Dedifferentiated amniotic fluid mesenchymal stem cell (primary cell): Measurements from ENCODE around the gene ETS1.

Source experiments
- DNase-seq: peaks from one replicate; pipeline ENCODE4 v3.0.0-alpha.2; 2016; ENCODE audit errors: extremely low spot score

The ETS1 gene

GRCh38 chr11:128434411-128434810, 152.9 kb downstream of the ETS1 start:
- no peak for DNase-seq

GRCh38 chr11:128432926-128433325, 154.4 kb downstream of the ETS1 start:
- DNase-seq: no peak

DNA sequence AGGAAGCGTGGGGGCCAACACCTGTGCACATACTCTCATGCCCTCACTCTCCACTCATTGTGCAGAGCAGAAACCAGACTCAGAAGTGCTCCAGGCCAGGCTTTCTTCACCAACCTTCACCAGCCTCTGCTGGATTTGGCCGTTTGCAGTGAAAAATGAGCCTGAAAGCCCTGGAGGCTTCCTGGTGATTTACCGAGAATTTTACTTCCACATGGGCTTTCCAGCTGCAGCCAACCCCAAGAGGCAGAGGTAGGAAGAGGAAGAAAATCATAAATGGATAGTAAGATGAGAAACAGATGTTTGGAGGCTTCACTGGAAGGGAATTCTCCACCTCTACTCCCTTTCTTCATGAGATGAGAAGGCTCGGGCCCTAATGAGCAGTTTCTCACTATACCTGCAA, 155.4 kb downstream of the ETS1 start:
- DNase-seq: no peak

DNA sequence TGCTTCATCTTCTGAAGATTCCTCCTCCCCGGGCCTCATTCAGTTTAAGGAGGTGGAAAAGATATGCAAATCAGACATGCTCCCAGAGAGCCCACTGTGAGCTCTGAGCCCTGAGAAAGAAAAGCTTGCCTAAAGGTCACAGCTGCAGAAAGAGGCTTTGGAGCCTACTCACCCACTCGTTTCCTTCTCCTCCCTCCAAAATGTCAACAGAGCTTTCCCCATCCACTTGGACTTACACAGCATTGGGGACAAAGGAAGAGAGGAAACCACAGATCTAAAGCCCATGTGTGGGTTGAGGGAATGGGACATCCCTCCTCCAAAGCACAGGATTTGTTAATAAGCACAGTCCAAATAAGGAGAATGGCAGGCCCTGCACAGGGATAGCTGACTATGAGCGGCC, 158.4 kb downstream of the ETS1 start:
- DNase-seq: no peak

DNA sequence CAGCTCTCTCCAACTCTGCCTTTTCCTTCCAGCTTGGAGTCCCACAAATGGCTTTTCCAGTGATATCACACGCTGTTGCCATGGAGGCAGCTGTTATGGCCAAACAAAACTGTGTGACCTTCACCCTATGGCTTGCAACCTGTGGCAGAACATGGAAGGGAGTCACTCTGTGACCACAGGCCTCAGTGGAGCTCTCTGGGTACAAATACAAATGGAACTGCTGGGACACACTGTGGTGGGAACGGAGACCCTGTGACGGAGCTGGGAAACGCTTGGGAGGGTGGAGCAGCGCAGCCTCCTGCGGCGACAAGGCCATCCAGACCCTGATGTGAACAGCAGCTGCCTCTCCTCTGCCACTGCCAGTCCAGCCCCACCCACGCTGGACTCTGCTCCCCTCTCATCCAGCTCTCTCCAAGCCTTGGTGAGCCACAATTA, 162.5 kb downstream of the ETS1 start:
- DNase-seq: no peak

GRCh38 chr11:128424271-128424711, 163.1 kb downstream of the ETS1 start:
- DNase-seq: no peak

DNA sequence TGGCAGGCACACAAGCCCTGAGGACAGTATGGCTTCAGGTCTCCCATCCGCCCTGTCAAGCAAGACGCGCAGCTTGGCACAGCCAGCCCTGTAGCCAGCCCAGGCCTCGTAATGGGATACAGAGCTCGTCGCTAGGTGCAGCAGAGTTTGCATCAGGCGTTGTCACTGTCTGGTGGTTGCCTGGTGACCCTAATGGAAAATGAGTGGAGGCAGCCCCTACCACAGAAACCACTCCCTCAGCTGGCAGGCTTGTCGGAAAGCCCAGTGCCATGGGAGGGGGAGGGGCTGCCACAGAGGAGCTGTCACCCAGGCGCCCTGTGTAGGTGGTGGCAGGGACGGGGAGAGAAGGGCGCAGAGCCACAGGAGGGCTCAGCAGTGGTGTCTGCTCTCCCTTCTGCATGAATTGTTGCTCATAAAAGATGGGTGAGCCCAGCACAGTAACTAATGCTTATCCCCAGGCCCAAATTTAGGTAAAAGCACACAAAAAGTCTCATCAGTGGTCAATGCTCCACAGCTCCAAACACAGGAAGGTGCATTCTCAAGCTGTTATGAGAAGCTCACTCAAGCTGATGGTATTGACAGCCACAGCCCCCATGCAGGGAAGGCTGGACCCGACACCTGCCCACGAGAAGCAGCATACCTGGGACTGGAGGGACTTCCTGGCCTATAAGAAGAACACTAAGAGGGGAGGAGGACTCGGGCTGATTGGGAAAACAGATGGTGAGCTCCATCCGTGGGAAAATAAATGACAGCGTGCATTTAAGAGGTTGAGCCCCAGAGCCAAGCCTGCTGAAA, 164.6 kb downstream of the ETS1 start:
- DNase-seq: no peak

DNA sequence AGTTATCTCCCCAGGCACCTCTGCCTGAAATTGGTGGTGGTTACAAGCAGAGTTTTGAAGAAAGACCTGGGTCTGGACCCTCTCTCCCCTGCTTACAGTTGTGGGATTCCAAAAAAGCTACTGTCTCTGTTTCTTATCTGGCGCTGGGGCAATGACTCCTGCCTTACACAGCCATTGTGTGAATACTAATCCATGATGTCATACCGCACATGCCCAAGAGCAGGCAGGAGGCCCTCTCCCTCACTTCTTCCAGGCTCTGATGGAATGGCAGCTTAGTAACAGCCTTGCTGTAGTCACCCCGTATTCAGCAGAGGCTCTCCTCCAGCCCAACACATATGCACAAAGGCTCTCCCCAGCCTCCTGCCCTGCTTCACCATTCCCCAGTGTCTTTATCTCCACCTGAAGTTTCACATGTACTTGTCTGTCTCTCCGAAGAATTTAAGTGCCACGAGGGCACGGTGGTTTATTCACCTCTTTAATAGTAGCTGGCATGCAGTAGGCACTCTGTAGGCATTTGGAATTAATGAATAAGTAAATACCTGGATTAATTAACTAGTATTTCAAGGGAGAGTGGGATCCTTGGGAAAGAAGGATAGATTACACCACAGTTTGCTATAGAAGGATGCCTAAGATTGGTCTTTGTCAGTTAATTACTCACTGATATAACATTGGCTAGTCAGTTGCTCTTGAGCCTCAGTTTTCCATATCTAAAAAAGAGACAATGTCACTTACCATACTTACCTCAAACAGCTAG, 165.6 kb downstream of the ETS1 start:
- no peak for DNase-seq

GRCh38 chr11:128420951-128421350, 166.4 kb downstream of the ETS1 start:
- peak; percentile 89 for DNase-seq

DNA sequence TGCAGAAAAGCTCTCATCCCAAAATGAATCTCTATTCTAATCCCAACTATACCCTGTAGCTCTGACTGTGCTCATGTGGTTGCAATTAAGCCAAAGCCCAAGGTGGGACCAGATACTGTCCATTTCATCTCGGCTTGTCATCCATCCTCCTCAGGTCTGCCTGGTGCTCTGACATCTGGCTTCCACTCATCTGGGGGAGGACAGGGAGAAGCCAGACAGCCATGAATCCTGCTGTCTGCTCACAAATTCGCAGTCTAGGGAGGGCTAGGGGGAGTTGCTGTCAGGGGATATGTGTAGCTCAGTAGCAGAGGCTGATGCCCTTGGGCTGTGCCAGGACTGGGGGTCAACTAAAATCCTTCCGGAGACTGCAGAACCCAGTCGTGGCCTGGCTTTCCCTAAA, 167.1 kb downstream of the ETS1 start:
- DNase-seq: no peak

GRCh38 chr11:128419012-128419767, 168.2 kb downstream of the ETS1 start:
- DNase-seq: no peak

DNA sequence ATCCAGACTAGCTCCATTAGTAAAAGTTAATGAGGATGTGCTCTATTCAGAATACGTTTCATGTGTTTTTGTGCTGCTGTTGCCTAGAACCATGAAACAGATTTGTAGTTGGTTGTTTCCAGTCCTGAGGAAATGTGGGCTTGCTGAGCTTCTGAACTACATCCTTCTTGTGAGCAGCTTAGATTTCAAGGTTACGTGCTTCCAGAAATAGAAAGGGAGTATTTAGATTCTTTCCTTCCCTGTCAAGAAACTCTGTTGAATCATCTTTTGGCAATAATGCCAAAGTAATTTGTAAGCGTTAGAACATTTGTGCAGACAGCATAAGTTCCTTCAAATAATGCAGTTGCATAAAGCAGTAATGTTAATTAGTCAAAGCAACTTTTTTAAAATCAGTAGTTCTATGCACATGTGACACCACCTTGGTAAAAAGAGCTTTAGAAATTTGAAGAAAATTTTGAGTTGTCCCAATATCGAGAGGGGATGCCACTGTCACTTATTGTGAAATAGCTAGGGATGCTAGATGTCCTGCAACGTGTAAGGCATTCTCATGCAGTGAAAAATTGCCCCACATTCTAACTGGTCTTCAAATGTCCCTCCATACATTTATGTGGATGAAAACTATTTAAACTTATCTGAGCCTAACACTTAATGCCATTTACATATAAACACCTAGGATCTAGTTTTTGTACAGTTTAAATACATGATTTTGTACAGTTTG, 169.6 kb downstream of the ETS1 start:
- peak; percentile 92 for DNase-seq

GRCh38 chr11:128416976-128417375, 170.4 kb downstream of the ETS1 start:
- DNase-seq: no peak

- no peak for DNase-seq
Measured at GRCh38 chr11:128415539-128415938, 171.8 kb downstream of the ETS1 start.

GRCh38 chr11:128412847-128413791, 174.2 kb downstream of the ETS1 start:
- no peak for DNase-seq

- DNase-seq: no peak
Measured at GRCh38 chr11:128411812-128412211, 175.5 kb downstream of the ETS1 start.

- no peak for DNase-seq
Measured at GRCh38 chr11:128411150-128411549, 176.2 kb downstream of the ETS1 start.

GRCh38 chr11:128409476-128409875, 177.9 kb downstream of the ETS1 start:
- DNase-seq: peak; percentile 31
